Right lobe of liver (tissue), 6 donors: ENCODE measurements around the gene HERC3. TPM values are rescaled to one million over a fixed set of nuclear protein-coding genes. Genes with fewer than 3 reads are reported as not detected.

Source experiments
- ATAC-seq, 4 donors: fragments of 200-7000 bp; cut with Tn5 transposase; one replicate each; pipeline ENCODE4 v1.9.1; 2020; ENCODE audit warnings: mild to moderate bottlenecking in 4 of 4, moderate library complexity in 4 of 4
- DNase-seq, 3 donors: peaks; one replicate each; pipeline ENCODE4 v3.0.0-alpha.2; 2020
- H3K27ac ChIP-seq, 3 donors: fragments of 200-600 bp; one replicate each; pipeline ENCODE4 v1.8.0; 2022
- H3K27me3 ChIP-seq, 2 donors: fragments of 200-600 bp; one replicate each; pipeline ENCODE4 v1.8.0; 2022
- H3K36me3 ChIP-seq, 4 donors: fragments of 200-600 bp; sonication (generic) in 1 of 4; one replicate each; pipeline versions ENCODE4 v1.5.1 to v1.8.0; 2017 to 2022; ENCODE audit warnings: control low read depth in 1 of 4
- H3K4me1 ChIP-seq, 4 donors: fragments of 200-600 bp; sonication (generic) in 1 of 4; one replicate each; pipeline versions ENCODE4 v1.5.1 to v1.8.0; 2017 to 2022; ENCODE audit warnings: control low read depth in 1 of 4
- H3K4me3 ChIP-seq, 3 donors: fragments of 200-600 bp; one replicate each; pipeline ENCODE4 v1.8.0; 2022
- H3K9me3 ChIP-seq, 4 donors: fragments of 200-600 bp; sonication (generic) in 1 of 4; one replicate each; pipeline versions ENCODE4 v1.5.1 to v1.8.0; 2017 to 2022; ENCODE audit warnings: control low read depth in 1 of 4
- POLR2A ChIP-seq: fragments of 450-650 bp; IDR thresholded peaks from one replicate; pipeline ENCODE4 v1.6.1; 2017; ENCODE audit warnings: antibody characterized with exemption, mild to moderate bottlenecking
- whole genome bisulfite sequencing: methylation state at CpG from one replicate; pipeline ENCODE4 v1.1.6; 2018; ENCODE audit warnings: low coverage, low lambda C conversion rate; ENCODE audit not compliant: insufficient coverage; ENCODE audit errors: missing lambda C conversion rate; 5-methylcytosine and 5-hydroxymethylcytosine counted together
- intact Hi-C, 2 donors: fragments of 100-400 bp; cut with DNase I; formaldehyde crosslinking; loops; one replicate each; pipeline versions ENCODE4 v1.11.2 to v1.14.1; 2022
- small RNA-seq, 2 experiments: library from RNA; depleted of rRNA; stranded (forward); fragments of <200 nt; gene quantifications; one replicate each; pipeline ENCODE3, GENCODE V24; 2016
- total RNA-seq, 6 experiments: library from RNA; depleted of rRNA in 2 of 6; stranded (reverse); fragments of >200 nt in 2 of 6; fragmentation: NEBNext Ultra II Directional in 3 of 6; extraction: Animal tissue kit (Norgen Biotek cat#: 25700) in 3 of 6; gene quantifications; one replicate each; pipeline versions ENCODE4 v1.1.0 to v1.2.4, GENCODE V29; 2016 to 2023
- TF ChIP-seq, protein P1 (sequence below), 4 donors: fragments of 200-600 bp in 3 of 4; fragments of 450-650 bp in 1 of 4; IDR thresholded peaks; one replicate each; pipeline versions ENCODE4 v1.5.1 to v1.8.0; 2016 to 2022; ENCODE audit warnings: antibody characterized with exemption in 4 of 4, mild to moderate bottlenecking in 2 of 4
- donor health status: DM: no; HTN: yes; CAD: no.
- donor health status: DM: no; HTN: no; CAD: no.
- donor health status: DM: no; HTN: no; CAD: no.
- donor health status: DM: no; HTN: yes; CAD: no.
- donor health status: DM: no; HTN: yes; CAD: no.

HERC3 gene
- total RNA-seq, 6 experiments from 2014 or later, result 7.2 to 15.3 (median 10.9) TPM

DNA sequence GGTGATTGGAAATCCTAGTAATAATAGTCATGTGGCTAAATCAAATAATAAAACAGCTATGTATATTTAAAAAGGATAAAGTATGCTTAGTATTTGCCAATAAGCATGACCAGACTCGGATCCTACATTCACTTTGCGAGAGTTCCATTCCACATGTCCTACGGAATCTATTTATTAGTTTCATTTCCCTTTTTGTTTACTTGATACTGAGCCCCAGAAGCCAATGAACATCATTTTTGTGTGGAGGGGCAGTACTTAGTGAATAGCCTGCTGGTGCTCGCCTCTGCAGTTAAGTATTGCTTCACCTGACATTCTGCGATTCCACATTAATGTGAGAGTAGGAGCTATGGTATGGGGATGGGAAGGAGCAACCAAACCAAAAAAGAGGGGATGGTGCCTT, 163.9 kb downstream of the HERC3 start:
- Histone ChIP-seq H3K9me3 (no peaks in the 10 kb centered on the region), H3K27me3 (no peaks in the 10 kb centered on the region), H3K4me3 (peak overlapping the region in 2 of 3 donors; percentile 3 to 14), H3K36me3 (no peaks in the 10 kb centered on the region), H3K4me1 (peaks cover 0 to 70% (median 25%) of the 10 kb centered on the region in 4 donors), H3K27ac (peak overlapping the region; percentile 58 to 82 (median 72))
- TF ChIP-seq, protein P1, sequence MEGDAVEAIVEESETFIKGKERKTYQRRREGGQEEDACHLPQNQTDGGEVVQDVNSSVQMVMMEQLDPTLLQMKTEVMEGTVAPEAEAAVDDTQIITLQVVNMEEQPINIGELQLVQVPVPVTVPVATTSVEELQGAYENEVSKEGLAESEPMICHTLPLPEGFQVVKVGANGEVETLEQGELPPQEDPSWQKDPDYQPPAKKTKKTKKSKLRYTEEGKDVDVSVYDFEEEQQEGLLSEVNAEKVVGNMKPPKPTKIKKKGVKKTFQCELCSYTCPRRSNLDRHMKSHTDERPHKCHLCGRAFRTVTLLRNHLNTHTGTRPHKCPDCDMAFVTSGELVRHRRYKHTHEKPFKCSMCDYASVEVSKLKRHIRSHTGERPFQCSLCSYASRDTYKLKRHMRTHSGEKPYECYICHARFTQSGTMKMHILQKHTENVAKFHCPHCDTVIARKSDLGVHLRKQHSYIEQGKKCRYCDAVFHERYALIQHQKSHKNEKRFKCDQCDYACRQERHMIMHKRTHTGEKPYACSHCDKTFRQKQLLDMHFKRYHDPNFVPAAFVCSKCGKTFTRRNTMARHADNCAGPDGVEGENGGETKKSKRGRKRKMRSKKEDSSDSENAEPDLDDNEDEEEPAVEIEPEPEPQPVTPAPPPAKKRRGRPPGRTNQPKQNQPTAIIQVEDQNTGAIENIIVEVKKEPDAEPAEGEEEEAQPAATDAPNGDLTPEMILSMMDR (IDR thresholded peaks at IDR 0.05), result no peak
- peak; percentile 73 for TF ChIP-seq POLR2A
- ATAC-seq, result peak; percentile 57 to 70 (median 65)
- WGBS, result 26% methylated on average over 5 of the region's 5 CpGs
- intact Hi-C loops, result no loop called here
- DNase-seq, result peak in 1 of 3 donors; percentile 76

GRCh38 chr4:88757067-88757466, 164.8 kb downstream of the HERC3 start:
- Histone ChIP-seq H3K4me1 (peaks cover 0 to 63% (median 20%) of the 10 kb centered on the region in 4 donors), H3K27me3 (no peaks in the 10 kb centered on the region), H3K9me3 (no peaks in the 10 kb centered on the region), H3K4me3 (no peak overlapping the region), H3K27ac (peak overlapping the region in 2 of 3 donors; percentile 72 to 82), H3K36me3 (no peaks in the 10 kb centered on the region)
- DNase-seq (no peak), ATAC-seq (no peak)
- TF ChIP-seq, protein P1 (IDR thresholded peaks at IDR 0.05), result no peak
- no peak for TF ChIP-seq POLR2A
- intact Hi-C loops, result no loop called here

DNA sequence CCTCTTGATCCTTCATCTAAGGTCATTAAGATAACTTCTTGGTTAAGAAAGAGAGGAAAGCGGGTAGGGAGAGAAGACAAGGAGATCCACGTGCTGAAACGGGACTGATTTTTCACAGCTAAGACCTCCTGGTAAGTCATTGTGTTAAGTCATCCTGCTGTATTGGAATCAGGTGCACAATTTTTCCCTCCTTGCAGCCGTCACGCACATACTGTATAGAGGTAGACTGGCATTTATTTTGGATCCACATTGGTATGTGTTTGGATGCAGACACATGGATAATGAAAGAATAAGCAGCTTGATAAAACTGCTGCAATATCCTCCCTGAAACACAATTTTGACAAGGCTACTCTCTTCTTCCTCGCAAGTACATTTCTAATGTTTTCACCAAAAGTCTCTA, 165.5 kb downstream of the HERC3 start:
- DNase-seq (no peak), ATAC-seq (no peak)
- 46% methylated on average over 6 of the region's 6 CpGs for WGBS
- Histone ChIP-seq H3K4me3 (peak overlapping the region in 2 of 3 donors; percentile 17 to 27), H3K4me1 (peaks cover 0 to 59% (median 17%) of the 10 kb centered on the region in 4 donors), H3K27ac (peak overlapping the region in 2 of 3 donors; percentile 72 to 82), H3K36me3 (no peaks in the 10 kb centered on the region), H3K27me3 (no peaks in the 10 kb centered on the region), H3K9me3 (no peaks in the 10 kb centered on the region)
- TF ChIP-seq, protein P1 (IDR thresholded peaks at IDR 0.05), result no peak
- TF ChIP-seq POLR2A, result no peak
- intact Hi-C loops, result no loop called here

Small RNA genes within 50 kb of the gene (small RNA-seq; reads per million reads assigned to genes)
- gene RF02115 (0 reads per million in 2 experiments), gene RNU6-33P (0.13 to 0.19 reads per million in 2 experiments)

Other genes starting within 250 kb of the HERC3 start
- gene HERC6, start 213.6 kb upstream of the HERC3 start, total RNA-seq, result 1 to 10 TPM; 1.7 to 4.2 (median 3.6) TPM
- 1 to 10 TPM; 1.5 to 5.8 (median 1.8) TPM for gene HERC5, start 135.4 kb upstream of the HERC3 start, total RNA-seq
- gene PYURF, start 68.7 kb upstream of the HERC3 start, total RNA-seq, result 10 to 100 TPM; 32.2 to 53.8 (median 44.7) TPM
- 1 to 10 TPM; 1.8 to 5.7 (median 3.0) TPM for gene NAP1L5, start 105.3 kb downstream of the HERC3 start, total RNA-seq